Transverse colon (tissue), 4 donors: Measurements from ENCODE around the gene ATP6V0C. TPM values are rescaled to one million over a fixed set of nuclear protein-coding genes. Genes with fewer than 3 reads are reported as not detected.

Experiments used
- small RNA-seq, 4 donors: library from RNA; depleted of rRNA; stranded (forward); fragments of <200 nt; gene quantifications; one replicate each; pipeline ENCODE3, GENCODE V24; 2016
- total RNA-seq, 4 donors: library from RNA; depleted of rRNA; stranded (reverse); fragments of >200 nt; gene quantifications; one replicate each; pipeline ENCODE4 v1.1.0, GENCODE V29; 2016

Gene ATP6V0C
- total RNA-seq, 4 donors from 2014 or later: 101 to 237 (median 135) TPM

Small RNAs within 50 kb of the gene (small RNA-seq; reads per million reads assigned to genes)
- gene AC093525.1: 0 reads per million in 4 donors
- gene MIR3178: 0 reads per million in 4 donors
- gene MIR6768: 0 reads per million in 4 donors

Other genes with a start within 250 kb of the ATP6V0C start
- gene RNPS1, start 245.8 kb upstream of the ATP6V0C start, total RNA-seq: 100 to 1,000 TPM; 110 to 153 (median 126) TPM
- 1 to 10 TPM; 3.4 to 8.6 (median 3.7) TPM for gene ABCA3, start 173.2 kb upstream of the ATP6V0C start, total RNA-seq
- gene CCNF, start 84.5 kb upstream of the ATP6V0C start, total RNA-seq: 10 to 100 TPM in 1 of 4 donors, 1 to 10 TPM in 2, under 1 TPM in 1; 0.75 to 24.9 (median 2.3) TPM
- gene TEDC2, start 53.8 kb upstream of the ATP6V0C start, total RNA-seq: 1 to 10 TPM in 2 of 4 donors, not detected in 2; 1.4 to 2.3 TPM
- not detected for gene NTN3, start 42.7 kb upstream of the ATP6V0C start, total RNA-seq
- 10 to 100 TPM in 2 of 4 donors, 1 to 10 TPM in 2; 8.3 to 19.3 (median 11.6) TPM for gene TBC1D24, start 38.8 kb upstream of the ATP6V0C start, total RNA-seq
- gene AMDHD2, start 6.4 kb downstream of the ATP6V0C start, total RNA-seq: 100 to 1,000 TPM in 1 of 4 donors, 10 to 100 TPM in 3; 30.2 to 115 (median 52.4) TPM
- 1 to 10 TPM in 2 of 4 donors, not detected in 2; 1.9 to 3.1 TPM for gene CEMP1, start 17.5 kb downstream of the ATP6V0C start, total RNA-seq
- gene PDPK1, start 24.1 kb downstream of the ATP6V0C start, total RNA-seq: 10 to 100 TPM; 39.6 to 96.9 (median 69.5) TPM
- gene KCTD5, start 168.6 kb downstream of the ATP6V0C start, total RNA-seq: 100 to 1,000 TPM in 1 of 4 donors, 10 to 100 TPM in 3; 44.2 to 107 (median 60.3) TPM
- 1 to 10 TPM in 1 of 4 donors, not detected in 3; 1.3 TPM for gene PRSS27, start 206.3 kb downstream of the ATP6V0C start, total RNA-seq
- gene SRRM2, start 238.7 kb downstream of the ATP6V0C start, total RNA-seq: 1,000 to 10,000 TPM in 2 of 4 donors, 100 to 1,000 TPM in 2; 545 to 3,500 (median 1,361) TPM